ENCODE results near the gene TMEM95.
A peak's percentile ranks its signal among the peaks of the same experiment; 100 is the strongest.
"Not testable (repeated sequence)": the region's sequence is repeated elsewhere in the genome, so short reads cannot be mapped to it uniquely, and the experiment has no call there.

Gene TMEM95

GRCh38 chr17:7329374-7329996 is 25.5 kb upstream of the TMEM95 start:
- no peak for TF ChIP-seq CTCF (IDR thresholded peaks at IDR 0.05; ENCODE audit: insufficient read depth, low read depth, low read length, missing control alignments)
- H3K4me3 ChIP-seq (ENCODE audit: low read depth, low read length) = peak overlapping the region; percentile 74
- peak; percentile 100 for DNase-seq (ENCODE audit: low read depth)

GRCh38 chr17:7329997-7330637 is 24.8 kb upstream of the TMEM95 start:
- DNase-seq (ENCODE audit: low read depth) = peak; percentile 89
- peak overlapping the region; percentile 74 for H3K4me3 ChIP-seq (ENCODE audit: low read depth, low read length)
- no peak for TF ChIP-seq CTCF (IDR thresholded peaks at IDR 0.05; ENCODE audit: insufficient read depth, low read depth, low read length, missing control alignments)

GRCh38 chr17:7330638-7331015 is 24.3 kb upstream of the TMEM95 start:
- H3K4me3 ChIP-seq (ENCODE audit: low read depth, low read length) = peak overlapping the region; percentile 74
- no peak for DNase-seq (ENCODE audit: low read depth)
- TF ChIP-seq CTCF (IDR thresholded peaks at IDR 0.05; ENCODE audit: insufficient read depth, low read depth, low read length, missing control alignments) = no peak

GRCh38 chr17:7332111-7332510 is 22.8 kb upstream of the TMEM95 start:
- no peak for TF ChIP-seq CTCF (IDR thresholded peaks at IDR 0.05; ENCODE audit: insufficient read depth, low read depth, low read length, missing control alignments)
- peak overlapping the region; percentile 32 for H3K4me3 ChIP-seq (ENCODE audit: low read depth, low read length)

GRCh38 chr17:7332600-7333069 is 22.3 kb upstream of the TMEM95 start:
- DNase-seq (ENCODE audit: low read depth) = peak; percentile 84

More at GRCh38 chr17:7332111-7332510, 22.8 kb upstream of the TMEM95 start:
- no peak for DNase-seq (ENCODE audit: low read depth)

GRCh38 chr17:7334938-7335538 is 19.9 kb upstream of the TMEM95 start:
- DNase-seq (ENCODE audit: low read depth) = no peak
- H3K4me3 ChIP-seq (ENCODE audit: low read depth, low read length) = no peak overlapping the region
- no peak for TF ChIP-seq CTCF (IDR thresholded peaks at IDR 0.05; ENCODE audit: insufficient read depth, low read depth, low read length, missing control alignments)

More at GRCh38 chr17:7332600-7333069, 22.3 kb upstream of the TMEM95 start:
- peak overlapping the region; percentile 32 for H3K4me3 ChIP-seq (ENCODE audit: low read depth, low read length)

- peak overlapping the region; percentile 94 for H3K4me3 ChIP-seq (ENCODE audit: low read depth, low read length)
- not testable (repeated sequence) for DNase-seq (ENCODE audit: low read depth)
Observed at GRCh38 chr17:7335765-7336164, 19.2 kb upstream of the TMEM95 start.
